CD4-positive, alpha-beta T cell treated with Interleukin-4 for 1 hour (primary cell): ENCODE measurements around the gene DGKZ.

Source experiments
- DNase-seq, 2 donors: peaks; one replicate each; pipeline ENCODE4 v3.0.0-alpha.2; 2020 to 2022

DGKZ gene

DNA sequence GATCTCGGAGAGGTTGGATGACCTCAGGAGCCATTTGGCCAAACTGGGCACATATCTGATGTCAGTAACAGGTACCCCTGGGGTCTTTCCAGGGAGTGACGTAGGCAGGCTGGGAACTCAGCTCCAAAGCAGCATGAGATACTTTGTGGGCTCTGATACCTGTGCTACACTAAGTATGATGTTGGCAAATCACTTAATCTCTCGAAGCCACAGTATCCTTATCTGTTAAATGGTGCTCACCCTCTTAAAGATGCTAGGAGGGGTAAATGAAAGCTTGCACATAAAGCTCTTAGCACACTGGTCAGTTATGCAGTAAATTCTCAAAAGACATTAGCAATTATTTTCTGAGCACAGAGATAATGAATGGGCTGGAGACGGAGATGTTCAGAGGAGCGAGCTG, 17.1 kb upstream of the DGKZ start:
- DNase-seq: no peak

DNA sequence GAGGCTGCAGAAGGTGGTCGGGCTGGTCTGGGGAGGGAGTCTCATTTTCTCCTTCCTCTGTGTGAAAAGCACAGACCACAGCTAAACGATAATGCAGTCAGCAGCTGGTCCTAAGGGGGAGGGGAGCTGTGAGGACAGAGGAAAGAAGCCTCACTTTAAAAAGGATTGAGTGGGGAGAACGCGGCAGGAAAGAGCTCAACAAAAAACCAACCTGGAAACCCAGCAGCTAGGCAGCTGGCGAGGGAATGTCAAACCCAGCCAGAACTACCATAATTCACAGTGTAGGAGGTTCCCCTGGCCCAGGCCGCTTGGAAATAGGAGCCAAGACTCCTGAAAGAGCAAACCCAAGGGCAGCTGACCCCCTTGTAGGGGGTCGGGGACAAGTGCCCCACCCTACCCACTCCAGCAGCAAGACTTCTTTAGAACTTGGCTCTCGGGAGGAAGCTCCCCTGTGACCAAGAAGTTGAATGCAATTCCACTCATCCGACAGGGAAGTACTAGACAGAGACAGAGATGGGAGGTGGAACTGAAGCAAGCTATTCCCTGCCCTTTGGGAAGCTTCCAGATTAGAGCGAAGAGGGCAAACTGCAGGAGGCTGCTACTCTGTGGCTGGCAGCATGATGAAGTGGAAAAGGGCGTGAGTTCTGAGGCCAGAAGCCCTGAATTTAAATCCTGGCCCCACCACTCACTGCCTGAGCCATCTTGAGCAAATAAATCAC, 16.5 kb upstream of the DGKZ start:
- DNase-seq: no peak

DNA sequence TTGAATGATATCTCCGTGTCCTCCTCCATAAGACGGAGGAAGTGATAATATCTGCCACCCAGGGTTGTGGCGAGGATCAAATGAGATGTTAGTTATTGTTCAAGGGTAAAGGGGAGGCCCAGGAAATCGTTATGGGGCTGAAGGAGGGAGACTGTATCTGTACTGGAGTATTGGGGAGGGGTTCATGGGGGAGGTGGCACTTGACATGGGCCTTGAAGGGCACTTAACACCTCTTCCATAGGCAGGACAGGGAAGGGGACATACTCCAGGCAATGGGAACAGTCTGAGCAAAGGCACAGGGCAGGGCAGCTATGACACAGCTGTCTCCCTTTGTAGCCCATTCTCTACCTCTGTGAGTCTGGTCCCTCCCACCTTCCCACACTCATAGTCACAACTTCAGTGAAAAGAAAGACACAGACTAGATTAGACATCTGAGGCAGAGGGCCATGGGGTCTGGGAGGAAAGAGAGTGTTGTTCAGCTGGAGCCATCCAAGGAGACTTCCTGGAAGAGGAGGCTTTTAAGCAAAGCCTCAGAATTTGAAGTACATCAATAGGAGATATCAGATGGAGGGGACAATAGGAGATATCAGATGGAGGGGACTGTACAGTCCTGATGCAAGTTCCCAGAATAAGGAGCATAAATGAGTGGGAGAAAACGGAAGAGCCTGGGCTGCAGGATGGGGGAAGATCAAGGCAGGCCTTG, 15.8 kb upstream of the DGKZ start:
- peak; percentile 42 to 66 for DNase-seq

DNA sequence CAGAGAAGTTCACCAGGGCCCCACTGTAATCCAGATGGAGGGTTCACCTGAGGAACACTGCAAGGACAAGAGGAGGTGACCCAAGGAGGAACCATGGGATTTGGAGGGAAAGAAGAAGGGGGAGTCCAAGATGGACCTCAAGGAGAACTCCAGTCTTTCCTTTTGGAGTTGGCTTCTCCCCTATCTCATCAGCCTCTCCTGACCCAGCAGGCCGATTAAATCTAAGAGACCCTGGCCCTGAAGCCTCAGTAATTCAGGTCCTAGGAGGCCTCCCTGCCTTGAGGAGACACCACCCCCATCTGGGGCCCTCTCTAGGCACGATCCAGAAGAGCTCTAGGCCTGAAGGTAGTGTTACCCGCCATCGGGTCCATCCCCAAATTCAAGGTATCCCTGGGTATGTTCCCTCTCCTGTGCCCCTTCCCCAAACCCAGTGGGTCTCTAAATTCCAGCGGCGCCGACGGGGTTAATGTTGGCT, 15.1 kb upstream of the DGKZ start:
- DNase-seq: no peak

DNA sequence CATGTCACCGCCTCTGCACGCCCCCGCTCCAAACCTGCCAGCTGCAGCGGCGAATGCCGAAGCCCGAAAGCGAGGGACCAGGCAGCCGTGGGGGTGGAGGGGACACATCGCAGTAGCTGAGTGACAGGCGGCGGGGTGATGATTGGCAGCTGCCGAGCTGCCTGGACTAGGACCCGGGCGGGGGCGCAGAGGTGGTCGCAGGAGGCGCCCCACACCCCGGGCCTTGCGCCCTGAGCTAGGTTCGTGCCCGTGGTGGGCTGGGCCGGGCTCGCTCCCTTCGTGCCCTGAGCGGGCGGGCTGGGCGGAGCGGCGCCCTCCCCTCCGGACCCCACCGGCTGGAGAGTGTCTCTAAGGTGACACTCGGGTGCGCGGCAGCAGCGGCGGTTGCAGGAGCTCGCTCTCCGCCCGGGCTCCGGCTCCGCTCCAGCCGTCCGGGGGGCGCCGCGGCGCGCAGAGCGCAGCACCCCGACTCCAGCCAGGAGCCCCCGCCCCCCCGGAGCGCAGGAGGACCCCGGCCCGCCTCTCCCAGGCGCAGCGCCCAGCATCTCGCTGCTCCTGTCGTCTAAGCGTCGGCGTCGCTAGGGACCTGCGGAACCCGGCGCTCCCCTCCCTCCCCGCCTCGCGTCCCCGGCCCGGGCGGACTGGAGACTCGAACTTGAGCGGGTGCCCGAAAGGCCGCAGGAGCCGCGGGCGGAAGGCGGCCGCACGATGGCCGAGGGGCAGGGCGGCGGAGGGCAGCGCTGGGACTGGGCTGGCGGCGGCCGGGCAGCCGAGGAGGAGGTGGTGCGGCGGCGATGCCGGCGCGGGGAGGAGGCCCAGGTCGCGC, 14.5 kb upstream of the DGKZ start:
- no peak for DNase-seq

DNA sequence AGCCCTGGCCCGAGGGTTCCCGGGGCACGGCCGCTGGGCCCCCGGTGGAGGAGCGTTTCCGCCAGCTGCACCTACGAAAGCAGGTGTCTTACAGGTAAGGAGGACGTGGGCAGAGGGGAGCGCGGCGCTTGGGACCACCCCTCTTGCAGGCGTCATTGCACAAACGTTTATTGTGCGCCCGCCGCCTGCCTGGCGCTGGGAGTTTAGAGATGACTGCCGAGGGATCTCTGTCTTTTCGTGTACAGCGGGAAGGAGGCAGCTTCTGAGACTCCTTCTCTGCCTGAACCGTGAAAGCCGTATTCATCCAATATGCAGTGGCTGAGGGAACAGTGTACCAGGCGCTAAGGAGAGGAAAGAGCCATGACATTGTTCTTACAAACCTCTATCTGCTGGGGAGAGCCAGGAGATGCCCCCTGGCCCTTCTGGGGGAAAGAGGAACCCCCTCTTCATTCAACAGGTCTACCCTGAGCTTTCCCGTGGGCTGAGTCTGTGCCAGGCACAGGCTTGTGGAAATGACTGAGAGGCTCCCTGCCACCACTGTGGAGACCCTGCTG, 13.8 kb upstream of the DGKZ start:
- DNase-seq: peak in 1 of 2 donors; percentile 31

DNA sequence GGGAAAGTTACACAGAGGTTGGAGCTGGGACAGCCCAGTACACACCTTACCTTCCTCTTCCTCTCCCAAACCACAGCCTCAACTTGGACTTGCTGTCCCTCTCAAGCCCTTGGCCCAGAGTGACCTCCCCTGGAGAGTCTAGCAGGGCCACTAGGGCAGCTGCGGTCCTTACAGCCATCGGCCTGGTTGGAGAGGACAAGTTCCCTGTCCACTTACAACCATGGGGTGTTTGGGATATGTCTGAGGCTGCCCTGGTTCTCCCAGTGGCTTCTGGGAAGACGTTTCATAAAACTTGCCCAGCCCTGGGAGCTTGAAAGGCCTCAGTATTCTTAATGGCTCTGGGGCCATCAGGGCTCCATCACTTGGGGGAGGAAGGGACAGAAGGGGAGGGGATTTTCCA, 13.1 kb upstream of the DGKZ start:
- no peak for DNase-seq

DNA sequence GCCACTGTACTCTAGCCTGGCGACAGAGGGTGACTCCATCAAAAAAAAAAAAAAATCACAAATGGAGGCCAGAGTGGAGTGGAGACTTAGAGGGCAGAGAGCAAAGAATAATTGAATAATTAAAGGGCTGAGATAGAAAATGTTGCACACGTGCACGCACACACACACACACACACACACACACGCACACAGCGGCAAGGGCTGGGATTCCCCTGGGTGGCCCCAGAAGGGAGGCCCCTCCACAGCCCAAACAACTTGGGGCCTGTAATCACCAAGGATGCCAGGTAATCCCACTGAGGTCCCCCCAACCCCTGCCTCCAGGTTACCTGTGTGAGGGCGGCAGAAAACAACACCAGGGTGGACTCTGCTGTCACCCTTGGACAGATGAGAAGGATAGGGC, 12.0 kb upstream of the DGKZ start:
- DNase-seq: no peak

DNA sequence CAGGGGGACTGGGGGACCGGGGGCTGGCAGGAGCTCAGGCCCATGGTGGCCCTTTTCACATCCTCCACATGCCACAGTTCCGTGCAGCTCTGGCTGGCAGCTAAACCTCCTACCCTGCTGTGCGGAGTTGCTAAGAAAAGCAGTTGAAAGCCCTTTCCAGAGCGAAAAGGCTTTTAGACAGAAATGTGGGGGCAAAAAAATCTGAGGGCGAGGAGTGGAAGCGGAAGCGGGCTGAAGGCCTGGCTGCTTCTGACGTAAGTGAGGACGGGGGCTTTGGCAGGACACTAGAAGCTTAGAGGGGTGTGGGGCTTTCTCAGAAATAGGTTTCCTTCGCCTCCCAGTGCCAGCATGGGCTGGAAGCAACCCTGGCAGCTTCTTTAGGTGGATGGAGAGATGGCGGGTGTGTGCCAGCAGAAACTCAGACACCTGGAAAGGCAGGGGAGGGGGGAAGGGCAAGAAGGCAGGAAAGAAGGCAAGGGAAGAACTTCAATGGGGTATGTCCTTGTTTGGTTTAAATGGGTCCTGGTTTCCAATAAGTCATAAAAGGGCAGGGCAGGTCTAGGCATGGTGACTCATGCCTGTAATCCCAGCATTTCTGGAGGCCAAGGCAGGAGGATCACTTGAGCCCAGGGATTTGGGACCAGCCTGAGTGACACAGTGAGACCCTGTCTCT, 11.2 kb upstream of the DGKZ start:
- no peak for DNase-seq

DNA sequence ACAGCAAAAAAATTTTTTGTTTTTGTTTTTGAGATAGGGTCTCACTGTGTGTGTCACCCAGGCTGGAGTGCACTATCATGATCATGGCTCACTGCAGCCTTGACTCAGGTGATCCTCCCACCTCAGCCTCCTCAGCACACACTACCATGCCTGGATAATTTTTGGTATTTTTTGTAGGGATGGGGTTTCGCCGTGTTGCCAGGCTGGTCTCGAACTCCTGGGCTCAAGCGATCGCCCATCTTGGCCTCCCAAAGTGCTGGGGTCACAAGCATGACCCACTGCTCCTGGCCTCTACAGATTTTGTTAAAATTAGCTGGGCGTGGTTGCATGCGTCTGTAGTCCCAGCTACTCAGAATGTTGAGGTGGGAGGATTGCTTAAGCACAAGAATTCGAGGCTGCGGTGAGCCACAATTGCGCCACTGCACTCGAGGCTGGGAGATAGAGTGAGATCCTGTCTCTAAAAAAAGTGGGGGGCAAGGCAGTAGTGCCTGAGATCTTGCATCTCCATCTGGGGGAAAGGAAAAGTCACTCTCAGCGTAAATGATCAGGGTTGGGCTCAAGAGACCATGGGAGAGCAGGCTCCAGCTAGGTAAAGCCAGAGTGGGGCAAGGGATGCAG, 10.6 kb upstream of the DGKZ start:
- DNase-seq: peak in 1 of 2 donors; percentile 63

DNA sequence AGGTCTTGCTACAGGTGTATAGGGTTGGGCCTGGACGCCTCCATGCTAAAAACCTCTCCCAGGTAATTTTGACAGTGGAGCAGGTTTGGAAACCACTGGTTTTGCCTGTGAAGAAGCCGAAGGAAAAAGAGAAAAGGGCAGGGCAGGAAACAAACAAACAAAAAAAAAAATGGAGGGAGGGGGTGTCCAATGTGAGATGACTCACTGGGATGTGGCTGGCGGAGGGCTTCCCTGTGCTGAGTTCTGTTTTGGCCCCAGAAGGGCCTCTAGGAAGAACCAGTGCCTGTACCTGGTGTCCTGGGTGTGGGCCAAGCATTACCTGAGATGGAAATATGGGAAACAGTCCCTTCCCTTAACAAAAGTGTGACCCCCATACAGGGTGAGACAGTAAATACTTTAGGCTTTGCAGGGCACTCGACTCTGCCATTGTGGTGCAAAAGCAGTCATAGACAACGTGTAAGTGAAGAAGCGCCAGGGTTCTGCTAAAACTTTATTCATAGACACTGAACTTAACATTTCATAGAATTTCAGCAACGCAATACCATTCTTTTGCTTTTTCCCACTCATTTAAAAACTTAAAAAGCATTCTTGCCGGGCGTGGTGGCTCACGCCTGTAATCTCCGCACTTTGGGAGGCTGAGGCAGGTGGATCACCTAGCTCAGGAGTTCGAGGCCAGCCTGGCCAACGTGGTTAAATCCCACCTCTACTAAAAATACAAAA, 9.5 kb upstream of the DGKZ start:
- DNase-seq: no peak

DNA sequence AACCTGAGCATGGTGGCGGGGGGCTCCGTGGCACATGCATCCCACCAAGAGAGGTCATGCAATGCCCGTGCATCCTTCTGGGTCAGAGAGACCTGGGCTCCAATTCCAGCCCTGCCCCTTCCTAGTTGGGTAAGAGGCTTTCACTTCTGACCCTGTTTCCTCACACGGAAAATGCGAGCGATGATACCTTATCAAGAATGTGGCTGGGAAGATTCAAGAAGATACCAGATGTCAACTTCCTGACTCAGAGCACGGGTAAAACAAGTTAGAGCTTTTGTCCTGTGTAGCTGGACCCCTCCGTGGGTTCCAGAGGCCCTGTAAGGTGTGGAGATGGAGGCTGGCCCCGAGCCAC, 8.7 kb upstream of the DGKZ start:
- no peak for DNase-seq

DNA sequence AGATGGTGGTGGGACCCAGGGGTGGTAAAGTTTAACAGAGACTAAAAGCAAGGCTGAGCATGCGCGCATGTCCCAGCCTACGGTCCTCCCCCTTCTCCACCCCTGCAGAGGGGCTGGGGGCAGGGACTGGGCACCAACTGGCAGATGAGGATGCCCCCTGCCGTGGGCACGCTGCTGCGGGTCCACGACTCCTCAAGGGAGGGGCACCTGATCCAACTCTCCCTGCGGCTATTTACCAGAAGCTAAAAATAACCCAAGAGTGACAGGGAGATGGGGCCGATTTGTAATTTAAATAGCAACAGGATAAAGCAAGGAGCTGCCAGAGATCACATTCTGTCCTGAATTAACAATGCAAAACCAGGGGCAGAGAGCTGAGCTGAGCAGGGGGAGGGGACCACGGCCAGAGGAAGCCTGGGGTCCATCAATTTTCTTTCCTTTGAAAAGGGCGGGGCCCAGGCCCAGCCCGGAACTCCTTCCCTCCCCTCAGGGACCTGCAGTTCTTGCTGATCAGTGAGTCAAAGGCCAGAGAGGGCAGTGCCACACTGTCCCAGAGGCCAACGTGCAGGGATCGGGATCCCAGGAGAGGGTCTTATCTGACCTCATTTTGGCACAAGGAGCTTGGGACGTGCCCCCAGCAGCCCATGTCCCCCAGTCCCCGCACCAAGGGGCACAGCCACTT, 8.1 kb upstream of the DGKZ start:
- DNase-seq: no peak

DNA sequence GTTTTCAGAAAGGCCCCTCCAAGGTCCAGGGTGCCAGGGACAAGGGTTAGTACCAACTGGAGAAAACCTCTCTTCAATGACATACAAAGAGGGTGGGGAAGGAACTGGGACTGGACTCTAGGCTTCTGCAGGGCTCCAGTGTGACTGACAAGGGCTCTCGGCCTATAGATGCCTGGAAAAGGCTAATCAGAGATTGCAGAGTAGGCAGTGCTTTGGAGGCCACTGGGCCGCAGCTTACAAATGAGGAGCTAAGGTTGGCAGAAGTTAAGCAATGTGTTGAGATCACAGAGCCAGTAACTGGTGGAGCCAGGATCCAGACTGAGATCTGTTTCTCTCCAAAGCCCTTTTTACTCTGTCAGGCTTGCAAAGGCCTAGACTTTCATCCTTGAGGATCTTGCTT, 7.4 kb upstream of the DGKZ start:
- no peak for DNase-seq

DNA sequence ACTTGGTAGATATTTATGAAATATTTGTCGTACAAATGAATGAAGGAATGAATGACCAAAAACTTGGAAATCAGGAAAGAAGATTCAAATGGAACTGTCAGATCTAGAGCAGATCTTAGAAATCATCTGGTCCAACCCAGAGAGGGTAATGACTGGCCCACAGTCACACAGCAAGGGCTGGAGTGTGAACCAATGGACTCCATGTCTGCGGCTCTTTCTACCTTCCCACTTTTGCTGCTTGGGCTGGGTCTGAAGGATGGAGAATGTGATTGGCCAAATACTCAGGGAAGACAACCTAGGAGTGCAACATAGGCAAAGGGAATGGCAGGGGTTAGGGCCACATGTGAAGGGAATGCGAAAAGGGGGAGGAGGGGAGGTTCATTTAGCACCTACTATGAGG, 5.8 kb upstream of the DGKZ start:
- no peak for DNase-seq

DNA sequence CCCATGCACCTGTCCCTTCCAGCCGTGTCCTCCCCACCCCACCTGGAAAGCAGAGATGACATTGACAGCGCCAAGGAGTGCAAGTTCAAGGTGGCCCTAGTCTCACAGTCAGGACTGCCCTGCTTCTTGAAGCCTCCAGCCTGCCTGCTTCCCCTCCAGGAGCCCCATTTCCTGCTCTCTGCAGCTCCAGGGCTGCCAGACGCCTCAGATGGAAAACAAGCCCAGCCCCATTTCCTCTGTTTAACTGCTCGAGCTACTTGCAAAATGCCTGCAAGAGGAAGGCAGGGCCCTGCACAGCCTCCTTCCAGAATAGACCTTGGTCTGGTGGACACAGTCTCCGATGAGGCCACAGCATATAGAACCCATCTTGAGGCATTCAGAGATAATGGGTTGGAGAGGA, 5.0 kb upstream of the DGKZ start:
- no peak for DNase-seq

DNA sequence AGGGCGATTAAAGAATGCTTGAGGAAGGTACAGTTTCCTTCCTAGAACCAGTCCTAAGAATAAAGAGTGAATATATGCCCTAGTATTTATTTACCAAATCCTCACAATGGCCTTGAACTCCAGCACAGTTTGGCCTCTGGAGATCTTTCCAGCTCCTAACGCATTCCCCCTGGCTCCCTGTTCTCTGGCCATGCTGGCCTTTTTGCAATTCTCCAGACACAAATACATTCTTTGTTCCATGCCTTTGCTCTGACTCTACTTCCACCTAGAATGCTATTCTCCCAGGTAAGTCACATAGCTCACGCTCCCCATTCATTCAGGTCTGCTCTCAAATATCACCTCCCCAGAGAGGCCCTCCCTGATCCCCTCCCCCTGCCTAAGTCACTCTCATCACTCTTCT, 3.7 kb upstream of the DGKZ start:
- no peak for DNase-seq

DNA sequence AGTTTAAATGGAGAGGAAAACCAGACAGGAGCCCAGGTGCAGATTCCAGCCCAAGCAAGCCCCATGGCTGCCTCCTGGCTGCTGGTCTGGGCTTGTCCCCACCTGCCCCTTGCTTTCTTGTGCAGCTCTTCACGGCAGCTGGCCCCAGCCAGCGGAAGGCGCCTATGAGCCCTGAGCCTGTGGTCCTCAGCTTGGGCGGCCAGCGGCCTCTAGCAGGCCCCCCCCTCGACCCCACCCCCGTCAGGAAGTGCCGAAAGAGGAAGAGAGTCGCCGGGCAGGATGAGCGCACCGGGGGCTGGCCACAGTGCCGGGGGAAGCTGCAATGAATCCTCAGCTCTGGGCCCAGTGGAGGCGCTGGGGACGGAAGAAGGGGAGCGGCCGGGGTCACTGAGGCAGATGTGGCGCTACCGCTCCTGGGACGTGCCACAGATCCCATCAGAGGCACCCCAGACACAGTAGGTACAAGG, 2.1 kb upstream of the DGKZ start:
- DNase-seq: peak in 1 of 2 donors; percentile 39

DNA sequence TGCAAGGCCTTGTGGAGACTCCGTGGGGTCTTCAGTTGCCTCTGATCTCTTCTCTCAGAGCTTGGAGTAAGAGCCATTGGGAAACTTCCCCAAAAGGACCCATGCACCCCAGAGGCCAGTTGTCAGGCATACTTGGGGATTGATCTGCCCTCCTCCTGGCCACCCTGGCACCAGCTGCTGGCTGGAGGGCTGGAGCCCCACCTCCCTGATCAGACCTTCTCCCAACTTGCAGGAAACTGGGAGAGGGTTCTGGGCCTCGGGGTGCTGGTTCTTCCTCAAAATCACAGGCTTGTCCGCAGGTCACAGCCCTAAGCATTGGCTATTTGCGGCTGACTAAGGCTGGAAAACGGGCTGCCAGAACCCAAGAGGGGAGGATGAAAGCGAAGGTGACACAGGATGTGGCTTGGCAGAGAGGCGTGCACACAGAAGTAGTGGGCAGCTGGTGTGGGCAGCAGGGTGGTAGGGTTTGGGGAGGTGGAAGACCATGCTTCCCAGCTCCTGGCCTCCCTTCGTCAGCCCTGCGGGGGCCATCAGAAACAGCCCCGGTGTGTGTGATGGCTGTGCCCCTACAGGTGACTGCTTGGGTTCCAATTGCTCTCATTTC, 1.3 kb upstream of the DGKZ start:
- no peak for DNase-seq

DNA sequence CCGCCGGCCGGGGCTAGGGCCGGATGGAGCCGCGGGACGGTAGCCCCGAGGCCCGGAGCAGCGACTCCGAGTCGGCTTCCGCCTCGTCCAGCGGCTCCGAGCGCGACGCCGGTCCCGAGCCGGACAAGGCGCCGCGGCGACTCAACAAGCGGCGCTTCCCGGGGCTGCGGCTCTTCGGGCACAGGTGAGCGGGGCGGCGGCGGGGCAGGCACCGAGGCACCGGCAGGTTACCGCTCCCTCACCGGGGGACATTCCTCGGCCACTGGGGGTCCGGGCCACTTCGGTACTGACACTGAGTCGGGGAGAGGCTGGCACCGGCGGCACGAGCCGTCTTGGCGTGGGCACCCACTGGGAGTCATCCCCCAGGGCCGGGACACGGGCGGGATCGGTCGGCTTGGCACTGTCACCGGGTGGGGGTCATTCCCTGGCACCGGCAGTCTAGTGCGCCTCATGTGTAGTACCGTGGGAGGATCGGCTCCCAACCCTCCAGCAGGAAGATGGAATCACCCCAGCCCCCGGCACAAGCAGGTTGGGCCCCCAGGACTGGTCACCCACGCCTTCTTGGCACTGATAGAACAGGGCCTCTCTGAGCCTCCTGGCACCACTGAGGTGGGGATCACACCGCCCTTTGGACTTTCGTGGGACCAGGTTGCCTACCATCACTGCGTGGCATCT, 511 bp downstream of the DGKZ start:
- DNase-seq: no peak
